Measurements from ENCODE around the gene AHNAK.
"Not testable (repeated sequence)": the region's sequence is repeated elsewhere in the genome, so short reads cannot be mapped to it uniquely, and the experiment has no call there.

The AHNAK gene

GRCh38 chr11:62500650-62501030 lies 46.0 kb downstream of the AHNAK start:
- H3K27me3 ChIP-seq (ENCODE audit: low read length), result no peaks in the 10 kb centered on the region
- H3K4me3 ChIP-seq (ENCODE audit: insufficient read depth, low read length, poor library complexity, severe bottlenecking), result no peak overlapping the region
- no peaks in the 10 kb centered on the region for H3K36me3 ChIP-seq (ENCODE audit: low read length)
- no peaks in the 10 kb centered on the region for H4K20me1 ChIP-seq (ENCODE audit: low read depth, low read length)
- H3K79me2 ChIP-seq (ENCODE audit: insufficient read depth, low read length), result no peaks in the 10 kb centered on the region
- no peak overlapping the region for H3K4me2 ChIP-seq (ENCODE audit: low read depth, low read length, poor library complexity, severe bottlenecking)
- H3K9ac ChIP-seq (ENCODE audit: low read length), result no peak overlapping the region
- H3K9me2 ChIP-seq (replicated peaks; ENCODE audit: insufficient read depth, low read length), result no peaks in the 10 kb centered on the region
- H2AFZ ChIP-seq (ENCODE audit: low read depth, low read length, severe bottlenecking), result no peak overlapping the region
- no peaks in the 10 kb centered on the region for H3K9me3 ChIP-seq (ENCODE audit: insufficient read depth, low read length)
- TF ChIP-seq CTCF (IDR thresholded peaks at IDR 0.05; ENCODE audit: insufficient read depth, low read length, poor library complexity, severe bottlenecking) (no peak), EZH2phosphoT487 (conservative IDR thresholded peaks at IDR 0.05; ENCODE audit: low read length) (no peak)
- H3K27ac ChIP-seq (ENCODE audit: low read depth, low read length), result no peak overlapping the region
- H3F3A ChIP-seq (ENCODE audit: insufficient read depth), result no peaks in the 10 kb centered on the region

- H3K4me2 ChIP-seq (ENCODE audit: low read depth, low read length, poor library complexity, severe bottlenecking), result no peak overlapping the region
- H2AFZ ChIP-seq (ENCODE audit: low read depth, low read length, severe bottlenecking), result no peak overlapping the region
- H3K27ac ChIP-seq (ENCODE audit: low read depth, low read length), result no peak overlapping the region
- no peaks in the 10 kb centered on the region for H3K79me2 ChIP-seq (ENCODE audit: insufficient read depth, low read length)
- H3F3A ChIP-seq (ENCODE audit: insufficient read depth), result no peaks in the 10 kb centered on the region
- no peaks in the 10 kb centered on the region for H3K9me2 ChIP-seq (replicated peaks; ENCODE audit: insufficient read depth, low read length)
- H3K9ac ChIP-seq (ENCODE audit: low read length), result no peak overlapping the region
- no peak for TF ChIP-seq EZH2phosphoT487 (conservative IDR thresholded peaks at IDR 0.05; ENCODE audit: low read length)
- no peak for TF ChIP-seq CTCF (IDR thresholded peaks at IDR 0.05; ENCODE audit: insufficient read depth, low read length, poor library complexity, severe bottlenecking)
- no peaks in the 10 kb centered on the region for H3K27me3 ChIP-seq (ENCODE audit: low read length)
- no peaks in the 10 kb centered on the region for H4K20me1 ChIP-seq (ENCODE audit: low read depth, low read length)
- H3K36me3 ChIP-seq (ENCODE audit: low read length), result no peaks in the 10 kb centered on the region
- H3K4me3 ChIP-seq (ENCODE audit: insufficient read depth, low read length, poor library complexity, severe bottlenecking), result no peak overlapping the region
- H3K9me3 ChIP-seq (ENCODE audit: insufficient read depth, low read length), result no peaks in the 10 kb centered on the region
These were observed 46.5 kb downstream of the AHNAK start for GRCh38 chr11:62499944-62500649.

GRCh38 chr11:62499311-62499943 lies 47.2 kb downstream of the AHNAK start:
- not testable (repeated sequence) for H3K9me3 ChIP-seq (ENCODE audit: insufficient read depth, low read length); H3K79me2 ChIP-seq (ENCODE audit: insufficient read depth, low read length); H3K36me3 ChIP-seq (ENCODE audit: low read length); H2AFZ ChIP-seq (ENCODE audit: low read depth, low read length, severe bottlenecking); H3K27me3 ChIP-seq (ENCODE audit: low read length); H3K9me2 ChIP-seq (replicated peaks; ENCODE audit: insufficient read depth, low read length); H3F3A ChIP-seq (ENCODE audit: insufficient read depth); H4K20me1 ChIP-seq (ENCODE audit: low read depth, low read length); H3K4me3 ChIP-seq (ENCODE audit: insufficient read depth, low read length, poor library complexity, severe bottlenecking); H3K9ac ChIP-seq (ENCODE audit: low read length); H3K27ac ChIP-seq (ENCODE audit: low read depth, low read length); H3K4me2 ChIP-seq (ENCODE audit: low read depth, low read length, poor library complexity, severe bottlenecking)
